Endothelial cell of umbilical vein (primary cell): ENCODE results near the gene EPS8. TPM values are rescaled to one million over a fixed set of nuclear protein-coding genes. Genes with fewer than 3 reads are reported as not detected.

ENCODE experiments used
- BruUV-seq: library from RNA; stranded (reverse); fragments of 400-500 nt; replicated peaks from 2 replicates; lab custom pipeline; 2021; lab: Mats Ljungman, UMichigan
- CTCF ChIA-PET: fragments of 300-600, 350-600 bp; sonication (Branson Sonifier 250); formaldehyde crosslinking; loops from one replicate; lab custom pipeline; 2021; ENCODE audit warnings: antibody characterized with exemption, inconsistent platforms; lab: Charles Lee
- POLR2A ChIA-PET: fragments of 300-600, 350-600 bp; sonication (Branson Sonifier 250); formaldehyde crosslinking; loops from one replicate; lab custom pipeline; 2021; ENCODE audit warnings: antibody characterized with exemption, inconsistent platforms; lab: Charles Lee
- DNase-seq: peaks from one replicate; pipeline ENCODE4 v3.0.0-alpha.2; 2011; ENCODE audit warnings: low read depth, low spot score
- FAIRE-seq: peaks from 2 replicates; lab custom pipeline; 2011; peaks lifted over from hg19 to GRCh38; lab: Jason Lieb, UNC
- H2AFZ ChIP-seq: 2 replicates; pipeline ENCODE4 v1.6.0; 2012; ENCODE audit warnings: low read depth, low read length, control low read depth, inconsistent platforms
- H3K27ac ChIP-seq: 2 replicates; pipeline ENCODE4 v1.5.1; 2011; ENCODE audit warnings: low read depth, mild to moderate bottlenecking, control low read depth, low read length, moderate library complexity; ENCODE audit not compliant: insufficient read depth
- H3K27me3 ChIP-seq, 2 experiments: 2 replicates each; pipeline versions ENCODE4 v1.6.0 to v1.6.1; 2011; ENCODE audit warnings: low read length in 2 of 2, mixed read lengths in 1 of 2; ENCODE audit not compliant: control insufficient read depth in 2 of 2, insufficient read depth in 2 of 2
- H3K36me3 ChIP-seq, 2 experiments: 2 replicates in 1 of 2; 3 replicates in 1 of 2; pipeline ENCODE4 v1.5.1; 2011; ENCODE audit warnings: low read length in 2 of 2, mild to moderate bottlenecking in 1 of 2, moderate library complexity in 1 of 2; ENCODE audit not compliant: control insufficient read depth in 2 of 2, insufficient read depth in 2 of 2; ENCODE audit errors: extremely low read depth in 1 of 2
- H3K4me1 ChIP-seq: 3 replicates; pipeline ENCODE4 v1.5.1; 2011; ENCODE audit warnings: mild to moderate bottlenecking, low read length; ENCODE audit not compliant: control insufficient read depth, insufficient read depth; ENCODE audit errors: extremely low read depth
- H3K4me2 ChIP-seq: 2 replicates; pipeline ENCODE4 v1.6.1; 2011; ENCODE audit warnings: low read length, control low read depth, mixed read lengths; ENCODE audit not compliant: insufficient read depth
- H3K4me3 ChIP-seq, 3 experiments: fragments of 200-600 bp in 1 of 3; sonication (generic), shearing (Covaris generic) in 1 of 3; replicated peaks in 1 of 3; 2 replicates each; pipeline ENCODE4 v1.5.1; 2011 to 2016; ENCODE audit warnings: control low read depth in 3 of 3, low read length in 3 of 3, mild to moderate bottlenecking in 2 of 3, inconsistent platforms in 1 of 3, low read depth in 1 of 3, moderate library complexity in 1 of 3; ENCODE audit not compliant: insufficient read depth in 1 of 3
- H3K79me2 ChIP-seq: 2 replicates; pipeline ENCODE4 v1.6.0; 2012; ENCODE audit warnings: low read length, inconsistent platforms; ENCODE audit not compliant: control insufficient read depth, insufficient read depth
- H3K9ac ChIP-seq: replicated peaks from 2 replicates; pipeline ENCODE3; 2011; ENCODE audit warnings: low read length, control low read depth; ENCODE audit not compliant: insufficient read depth; ENCODE audit errors: extremely low read depth
- H3K9me1 ChIP-seq: replicated peaks from 3 replicates; pipeline ENCODE4 v1.6.0; 2011; ENCODE audit warnings: mild to moderate bottlenecking, low read length; ENCODE audit not compliant: control insufficient read depth, insufficient read depth; ENCODE audit errors: extremely low read depth
- H3K9me3 ChIP-seq: replicated peaks from 2 replicates; pipeline ENCODE4 v1.5.1; 2012; ENCODE audit warnings: low read length, inconsistent platforms; ENCODE audit not compliant: control insufficient read depth, insufficient read depth
- H4K20me1 ChIP-seq: replicated peaks from 2 replicates; pipeline ENCODE3; 2011; ENCODE audit warnings: mild to moderate bottlenecking, low read length; ENCODE audit not compliant: control insufficient read depth, insufficient read depth; ENCODE audit errors: extremely low read depth
- EZH2 ChIP-seq: IDR thresholded peaks from 2 replicates; pipeline ENCODE4 v1.6.1; 2012; ENCODE audit warnings: borderline replicate concordance, low read depth, mild to moderate bottlenecking, moderate library complexity, low read length, inconsistent platforms; ENCODE audit not compliant: severe bottlenecking
- FOS ChIP-seq: IDR thresholded peaks from 2 replicates; pipeline ENCODE4 v1.6.1; 2011; ENCODE audit warnings: mild to moderate bottlenecking, low read length, moderate library complexity, borderline replicate concordance; ENCODE audit not compliant: insufficient read depth
- GATA2 ChIP-seq: IDR thresholded peaks from 2 replicates; pipeline ENCODE4 v1.7.0; 2011; ENCODE audit warnings: low read depth, mild to moderate bottlenecking, moderate library complexity, mixed read lengths, low read length; ENCODE audit not compliant: insufficient read length, insufficient read depth
- JUN ChIP-seq: IDR thresholded peaks from 2 replicates; pipeline ENCODE4 v1.6.1; 2011; ENCODE audit warnings: borderline replicate concordance, low read depth; ENCODE audit not compliant: insufficient read length, insufficient read depth
- MYC ChIP-seq: IDR thresholded peaks from one replicate; pipeline ENCODE4 v1.6.1; 2011; ENCODE audit warnings: mild to moderate bottlenecking, low read depth, low read length
- POLR2A ChIP-seq: IDR thresholded peaks from 2 replicates; pipeline ENCODE4 v1.6.1; 2012; ENCODE audit warnings: low read depth, mild to moderate bottlenecking, control low read depth, low read length
- POLR2AphosphoS5 ChIP-seq: IDR thresholded peaks from 2 replicates; pipeline ENCODE4 v1.6.1; 2012; ENCODE audit warnings: low read depth, mild to moderate bottlenecking, control low read depth, low read length, moderate library complexity; ENCODE audit not compliant: insufficient read depth
- dilution Hi-C: fragments of 300-500 bp; cut with MboI; formaldehyde crosslinking; loops from one replicate; pipeline ENCODE4 v1.15.0; 2019; ENCODE audit warnings: low sequenced_read_pairs; ENCODE audit not compliant: extremely low pct_ligation_motif_present
- intact Hi-C: fragments of 100-400 bp; cut with micrococcal nuclease; formaldehyde crosslinking; loops from one replicate; pipeline ENCODE4 v1.10.0; 2022
- polyA plus RNA-seq, 4 experiments: library from polyadenylated mRNA; depleted of rRNA in 3 of 4; stranded (reverse) in 3 of 4; unstranded in 1 of 4; fragments of >200 nt; gene quantifications; 2 replicates each; pipeline versions ENCODE4 v1.2.1 to v1.2.3, GENCODE V29; 2011 to 2012; ENCODE audit warnings: missing spikeins in 1 of 4
- total RNA-seq: library from RNA; stranded (reverse); gene quantifications from 2 replicates; pipeline ENCODE4 v1.2.3, GENCODE V29; 2021
- TF ChIP-seq, protein P1 (sequence below), 2 donors: IDR thresholded peaks; 1 replicate in 1 of 2; 2 replicates in 1 of 2; pipeline ENCODE4 v1.5.1; 2011; ENCODE audit warnings: low read length in 2 of 2, mild to moderate bottlenecking in 2 of 2, moderate library complexity in 2 of 2, control low read depth in 1 of 2, inconsistent platforms in 1 of 2, low read depth in 1 of 2; ENCODE audit not compliant: insufficient read depth in 1 of 2; ENCODE audit errors: extremely low read depth in 1 of 2
- TF ChIP-seq, protein P2 (sequence below): IDR thresholded peaks from 2 replicates; pipeline ENCODE4 v1.6.1; 2011; ENCODE audit not compliant: insufficient read depth, insufficient read length

EPS8 gene
- total and polyA plus RNA-seq, 2 donors (not counting 3 experiments of a cell fraction or from before 2014, with no cell fraction given), result 8.4 to 11.9 TPM

DNA sequence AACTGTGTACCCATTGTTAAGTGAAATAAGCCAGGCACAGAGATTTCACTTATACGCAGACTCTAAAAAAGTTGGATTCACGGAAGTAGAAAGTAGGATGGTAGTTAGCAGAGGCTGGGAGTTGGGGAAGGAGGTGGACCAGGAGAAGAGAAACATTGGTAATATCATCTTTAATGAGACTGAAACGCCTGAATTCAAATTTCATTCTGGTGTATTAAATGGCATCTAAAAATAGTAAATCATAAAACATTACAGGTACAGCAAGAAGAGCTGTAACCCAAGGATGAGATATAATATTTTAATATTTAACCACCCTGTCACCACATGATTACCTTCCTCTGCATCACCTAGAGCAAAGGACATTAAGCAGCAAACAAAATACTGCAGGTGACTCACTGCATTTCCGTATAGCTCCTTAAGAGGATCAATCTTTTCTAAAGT lies 99.4 kb downstream of the EPS8 start:
- Histone ChIP-seq H3K27me3 (no peaks in the 10 kb centered on the region), H3K27ac (no peak overlapping the region), H3K9me3 (no peaks in the 10 kb centered on the region), H4K20me1 (no peaks in the 10 kb centered on the region), H3K9ac (no peak overlapping the region), H2AFZ (no peak overlapping the region), H3K4me3 (no peak overlapping the region), H3K9me1 (no peaks in the 10 kb centered on the region), H3K4me2 (peak overlapping the region; percentile 73), H3K36me3 (no peaks in the 10 kb centered on the region), H3K4me1 (peaks cover 14% of the 10 kb centered on the region), H3K79me2 (no peaks in the 10 kb centered on the region)
- BruUV-seq, result no TSS peak
- no peak for TF ChIP-seq EZH2
- TF ChIP-seq POLR2AphosphoS5, result no peak
- TF ChIP-seq MYC, result no peak
- no peak for TF ChIP-seq GATA2
- no peak for TF ChIP-seq POLR2A
- TF ChIP-seq, protein P1, sequence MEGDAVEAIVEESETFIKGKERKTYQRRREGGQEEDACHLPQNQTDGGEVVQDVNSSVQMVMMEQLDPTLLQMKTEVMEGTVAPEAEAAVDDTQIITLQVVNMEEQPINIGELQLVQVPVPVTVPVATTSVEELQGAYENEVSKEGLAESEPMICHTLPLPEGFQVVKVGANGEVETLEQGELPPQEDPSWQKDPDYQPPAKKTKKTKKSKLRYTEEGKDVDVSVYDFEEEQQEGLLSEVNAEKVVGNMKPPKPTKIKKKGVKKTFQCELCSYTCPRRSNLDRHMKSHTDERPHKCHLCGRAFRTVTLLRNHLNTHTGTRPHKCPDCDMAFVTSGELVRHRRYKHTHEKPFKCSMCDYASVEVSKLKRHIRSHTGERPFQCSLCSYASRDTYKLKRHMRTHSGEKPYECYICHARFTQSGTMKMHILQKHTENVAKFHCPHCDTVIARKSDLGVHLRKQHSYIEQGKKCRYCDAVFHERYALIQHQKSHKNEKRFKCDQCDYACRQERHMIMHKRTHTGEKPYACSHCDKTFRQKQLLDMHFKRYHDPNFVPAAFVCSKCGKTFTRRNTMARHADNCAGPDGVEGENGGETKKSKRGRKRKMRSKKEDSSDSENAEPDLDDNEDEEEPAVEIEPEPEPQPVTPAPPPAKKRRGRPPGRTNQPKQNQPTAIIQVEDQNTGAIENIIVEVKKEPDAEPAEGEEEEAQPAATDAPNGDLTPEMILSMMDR (IDR thresholded peaks at IDR 0.05; ENCODE audit: extremely low read depth in 1 of 2, insufficient read depth in 1 of 2, low read depth in 1 of 2, low read length in 2 of 2), result no peak
- TF ChIP-seq JUN, result no peak
- no peak for TF ChIP-seq FOS
- TF ChIP-seq, protein P2, sequence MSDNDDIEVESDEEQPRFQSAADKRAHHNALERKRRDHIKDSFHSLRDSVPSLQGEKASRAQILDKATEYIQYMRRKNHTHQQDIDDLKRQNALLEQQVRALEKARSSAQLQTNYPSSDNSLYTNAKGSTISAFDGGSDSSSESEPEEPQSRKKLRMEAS, result no peak
- CTCF ChIA-PET, result no interaction called here
- no peak for FAIRE-seq
- intact Hi-C loops, result no loop called here
- POLR2A ChIA-PET, result no interaction called here
- DNase-seq, result no peak
- dilution Hi-C loops, result no loop called here
